ENCODE measurements around the gene PKHD1.

Gene PKHD1

DNA sequence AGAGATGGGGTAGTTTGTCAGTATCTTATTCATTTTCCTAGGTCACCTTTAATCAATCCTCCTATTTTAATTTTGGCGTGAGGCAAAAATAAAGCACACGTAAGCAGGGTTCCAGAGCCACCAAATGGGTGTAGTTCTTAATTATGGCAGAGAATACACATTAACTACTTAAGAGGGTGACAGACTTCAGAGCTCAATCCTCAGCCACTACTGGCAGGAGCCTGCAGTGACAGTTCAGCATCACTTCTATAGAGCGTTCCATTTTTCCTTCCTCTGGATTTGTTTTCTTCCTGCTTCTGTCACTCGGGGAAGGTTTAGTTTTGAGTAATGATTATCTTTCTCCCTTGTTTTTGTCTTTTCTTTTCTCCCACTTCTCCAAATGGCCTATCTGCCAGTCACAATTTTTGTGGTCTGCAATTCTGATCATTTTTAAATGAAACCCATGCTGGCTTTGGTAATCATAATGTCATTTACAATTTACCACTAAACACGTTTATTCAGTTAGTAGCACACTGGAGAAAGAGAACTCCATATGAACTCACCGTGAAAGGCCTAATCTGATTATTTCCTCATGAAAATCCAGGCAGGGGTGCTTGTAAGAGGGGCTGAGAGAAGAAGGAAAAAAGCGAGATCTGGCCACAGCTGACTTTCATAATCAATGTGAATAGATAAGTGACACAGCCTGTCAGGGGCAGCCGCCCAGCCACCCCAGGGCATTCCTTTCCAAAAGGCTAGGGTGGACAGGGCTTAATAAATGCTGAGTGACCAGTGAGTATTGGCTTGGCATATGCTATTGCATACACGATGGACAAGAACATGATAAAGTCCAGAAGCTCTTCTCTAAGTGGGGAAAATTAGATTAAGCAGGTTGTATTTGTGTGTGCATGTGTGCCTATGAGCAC, 412.1 kb downstream of the PKHD1 start:
- no peak for DNase-seq

DNA sequence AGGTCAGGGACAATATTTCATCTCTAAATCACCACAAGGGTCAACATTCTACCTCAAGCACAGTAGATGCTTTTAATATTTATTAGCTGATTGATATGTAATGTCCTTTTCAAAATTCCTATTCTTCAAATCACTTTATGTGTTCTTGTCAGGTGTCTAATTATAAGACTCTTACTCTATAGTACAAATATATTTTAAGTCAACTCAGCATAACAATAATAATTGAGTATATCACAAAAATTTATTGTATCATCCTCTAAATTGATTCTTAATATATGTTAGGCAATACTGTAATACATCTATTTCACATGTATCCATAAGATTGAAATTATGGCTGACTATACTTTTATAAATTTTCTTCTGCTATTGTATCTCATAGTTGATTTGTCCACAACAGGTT, 423.9 kb downstream of the PKHD1 start:
- DNase-seq, result no peak

- no peak for DNase-seq
Measured at GRCh38 chr6:51660767-51661166, 426.6 kb downstream of the PKHD1 start.

GRCh38 chr6:51657491-51657890, 429.9 kb downstream of the PKHD1 start:
- DNase-seq, result no peak

- no peak for DNase-seq
Measured at GRCh38 chr6:51655517-51655916, 431.9 kb downstream of the PKHD1 start.

DNA sequence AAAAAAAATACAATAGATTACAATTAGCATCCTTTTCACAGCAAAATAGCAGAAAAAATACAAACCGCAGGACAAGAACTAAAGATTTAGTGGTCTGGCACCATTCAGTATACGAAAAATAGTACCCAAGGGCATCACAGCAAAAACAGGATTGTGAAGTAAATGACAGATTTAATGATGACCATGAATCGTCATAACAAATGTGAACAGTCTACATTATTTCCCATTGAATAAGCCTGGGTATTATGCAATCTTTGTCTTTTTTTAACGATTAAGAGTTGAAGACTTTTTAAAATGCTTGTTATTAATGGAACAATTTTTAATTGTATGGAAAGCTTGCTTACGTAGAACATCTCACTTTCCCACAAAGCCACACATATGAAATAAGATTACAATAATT, 432.8 kb downstream of the PKHD1 start:
- no peak for DNase-seq

DNA sequence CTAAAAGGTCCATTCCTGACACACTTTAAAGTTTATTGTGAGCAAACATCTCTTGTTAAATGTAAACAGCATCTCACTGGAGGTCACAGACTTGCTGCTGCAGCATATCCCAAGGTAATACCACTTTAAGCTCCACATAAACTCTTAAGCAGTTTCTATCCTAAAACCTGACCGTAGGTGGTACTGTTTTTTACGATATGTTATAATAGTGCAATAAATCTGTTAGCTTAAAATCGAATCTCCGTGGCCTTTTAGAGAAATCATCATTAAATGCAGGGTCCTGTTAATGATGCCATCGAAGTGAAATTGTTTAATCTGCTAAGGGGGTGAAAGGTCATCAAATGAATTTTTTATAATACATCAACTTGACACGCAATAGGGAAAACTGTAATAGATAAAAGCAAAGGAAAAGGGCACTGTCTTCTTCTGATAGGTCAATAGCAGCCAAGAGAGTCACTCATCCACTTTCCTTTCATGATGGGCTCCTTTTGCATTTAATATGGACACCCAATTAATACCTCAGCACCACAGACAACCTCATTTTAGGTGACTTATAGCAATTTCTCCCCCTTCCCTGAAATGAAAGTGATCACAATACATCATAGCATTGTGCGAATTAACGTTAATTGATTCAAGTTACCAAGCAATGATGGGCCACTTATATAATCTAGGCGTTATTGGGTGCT, 436.1 kb downstream of the PKHD1 start:
- no peak for DNase-seq

GRCh38 chr6:51648774-51649173, 438.6 kb downstream of the PKHD1 start:
- no peak for DNase-seq

- DNase-seq, result no peak
Measured at GRCh38 chr6:51648236-51648635, 439.2 kb downstream of the PKHD1 start.

- DNase-seq, result no peak
Measured at GRCh38 chr6:51644426-51644825, 443.0 kb downstream of the PKHD1 start.

DNA sequence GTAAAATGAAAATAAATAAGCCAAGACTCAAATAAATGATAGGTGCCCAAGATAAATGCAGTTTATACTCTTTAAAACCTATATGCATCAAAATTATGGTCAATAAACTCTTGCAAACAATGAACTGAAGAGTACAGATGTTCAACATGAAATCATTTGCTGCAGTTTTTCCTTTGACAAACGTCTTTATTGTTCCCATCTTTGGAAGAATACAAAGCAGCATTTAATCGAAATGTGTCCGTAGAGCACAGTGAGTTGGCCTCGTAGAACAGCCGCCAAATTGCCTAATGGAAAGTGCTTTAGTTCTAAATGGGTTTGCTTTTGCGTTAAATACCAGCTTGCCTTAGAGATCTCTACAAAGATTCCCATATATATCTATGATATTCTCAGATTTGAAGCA, 447.4 kb downstream of the PKHD1 start:
- no peak for DNase-seq

DNA sequence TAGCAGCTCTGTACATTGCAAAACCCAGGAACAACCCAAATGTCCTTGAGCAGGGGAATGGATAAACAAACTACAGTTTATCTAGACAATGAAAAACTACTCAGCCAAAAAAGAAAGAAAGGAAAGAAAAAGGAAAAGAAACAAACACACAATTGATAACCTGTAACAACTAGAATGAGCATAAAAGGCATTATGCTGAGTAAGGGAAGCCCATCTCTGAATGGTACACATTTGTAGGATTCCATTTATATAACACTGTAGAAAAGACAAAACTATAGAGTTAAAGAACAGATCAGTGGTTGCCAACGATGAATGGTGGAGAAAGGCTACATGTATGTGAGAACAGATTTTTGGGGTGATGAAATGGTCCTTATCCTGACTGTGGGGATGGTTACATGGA, 454.0 kb downstream of the PKHD1 start:
- no peak for DNase-seq

DNA sequence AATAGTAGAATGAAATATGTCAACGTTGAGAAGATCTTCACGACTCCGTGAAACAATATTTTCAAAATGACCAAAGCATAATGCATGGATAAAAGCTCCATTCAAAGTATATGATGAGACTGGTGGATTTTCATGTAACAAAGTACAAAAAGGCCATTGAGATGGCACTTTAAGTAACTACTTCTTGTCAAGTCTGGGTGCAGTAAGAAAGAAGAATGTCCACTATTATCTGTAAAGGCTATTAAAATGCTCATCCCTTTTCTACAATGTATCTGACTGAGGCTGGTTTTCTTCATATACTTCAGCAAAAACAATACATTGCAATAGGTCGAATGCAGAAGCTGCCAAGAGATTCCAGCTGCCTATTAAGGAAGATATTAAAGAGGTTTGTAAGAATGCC, 457.4 kb downstream of the PKHD1 start:
- no peak for DNase-seq

DNA sequence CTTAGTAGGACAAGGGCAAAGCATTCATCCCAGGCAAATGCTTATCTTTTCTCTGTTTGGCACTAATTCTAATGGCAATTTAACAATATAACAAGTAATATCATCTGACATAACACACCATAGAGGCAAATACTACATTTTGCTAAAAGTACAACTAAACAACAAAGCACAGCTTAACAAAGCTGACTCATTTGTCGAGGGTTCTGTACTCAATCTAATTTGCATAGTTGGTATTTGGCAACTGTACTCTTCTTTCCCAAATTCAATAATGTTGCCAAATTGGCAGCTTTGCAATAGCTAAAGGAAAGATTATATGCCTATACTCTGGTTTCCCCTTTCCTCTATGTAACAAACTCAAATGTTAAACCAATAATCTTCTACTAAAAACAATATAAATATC, 461.0 kb downstream of the PKHD1 start:
- DNase-seq, result no peak

- DNase-seq, result no peak
Measured at GRCh38 chr6:51625566-51625965, 461.8 kb downstream of the PKHD1 start.

- DNase-seq, result no peak
Measured at GRCh38 chr6:51620971-51621370, 466.4 kb downstream of the PKHD1 start.

DNA sequence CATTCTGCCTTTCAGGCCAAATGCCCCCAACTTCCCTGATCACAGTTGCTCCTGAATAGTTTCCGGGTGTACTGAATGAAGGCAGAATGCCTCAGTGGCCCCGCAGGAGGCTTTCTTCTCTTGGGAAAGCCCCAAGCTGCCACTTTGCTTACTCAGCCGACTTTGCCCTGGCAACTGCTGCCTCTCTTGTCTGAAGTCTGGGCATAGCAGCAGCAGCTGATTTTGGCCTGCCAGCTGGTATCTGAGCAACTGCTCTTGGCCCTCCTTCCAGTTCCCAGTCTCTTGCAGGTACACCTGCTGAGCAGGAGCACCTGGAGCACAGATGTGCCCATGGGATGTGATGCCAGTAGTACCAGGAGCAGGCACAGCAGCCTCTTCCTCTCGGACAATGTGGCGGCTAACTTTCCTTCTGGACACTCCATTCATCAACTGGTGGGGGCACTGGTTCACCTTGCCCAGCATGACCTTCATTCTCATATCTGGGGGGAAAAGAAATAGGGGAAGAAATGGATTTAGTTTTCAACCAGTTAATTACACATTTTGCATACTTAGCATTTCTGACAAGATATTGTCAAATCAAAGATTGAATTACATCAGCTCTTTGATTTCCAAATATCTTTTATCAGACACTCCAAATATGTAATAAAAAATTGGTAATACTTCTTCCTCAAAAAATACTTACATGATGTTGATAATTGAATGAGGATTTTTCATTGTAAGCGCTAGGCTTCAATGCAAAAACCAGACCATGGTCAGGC, 468.2 kb downstream of the PKHD1 start:
- DNase-seq, result no peak

GRCh38 chr6:51618563-51618962, 468.9 kb downstream of the PKHD1 start:
- DNase-seq, result peak; percentile 3

GRCh38 chr6:51617751-51618150, 469.7 kb downstream of the PKHD1 start:
- DNase-seq, result no peak

GRCh38 chr6:51616243-51616642, 471.2 kb downstream of the PKHD1 start:
- no peak for DNase-seq

DNA sequence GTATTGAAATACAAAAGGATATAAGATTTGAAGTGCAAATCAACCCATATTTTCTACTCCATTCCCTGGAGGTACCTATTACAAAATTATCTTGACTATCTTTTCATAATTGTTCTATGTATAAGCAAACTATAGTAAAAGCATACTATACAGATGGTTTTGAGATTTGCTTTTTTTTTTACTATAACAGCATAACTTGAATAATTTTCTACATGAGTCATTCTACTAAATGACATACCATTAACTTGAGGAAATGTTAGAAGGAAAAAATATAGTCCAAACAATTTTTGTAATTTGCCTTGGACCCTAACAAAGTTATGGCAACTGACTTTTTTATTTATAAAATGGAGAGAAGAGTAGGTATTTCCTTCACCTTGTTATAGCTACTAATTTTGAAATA, 472.7 kb downstream of the PKHD1 start:
- peak; percentile 7 for DNase-seq

- DNase-seq, result no peak
Measured at GRCh38 chr6:51613558-51613957, 473.9 kb downstream of the PKHD1 start.

DNA sequence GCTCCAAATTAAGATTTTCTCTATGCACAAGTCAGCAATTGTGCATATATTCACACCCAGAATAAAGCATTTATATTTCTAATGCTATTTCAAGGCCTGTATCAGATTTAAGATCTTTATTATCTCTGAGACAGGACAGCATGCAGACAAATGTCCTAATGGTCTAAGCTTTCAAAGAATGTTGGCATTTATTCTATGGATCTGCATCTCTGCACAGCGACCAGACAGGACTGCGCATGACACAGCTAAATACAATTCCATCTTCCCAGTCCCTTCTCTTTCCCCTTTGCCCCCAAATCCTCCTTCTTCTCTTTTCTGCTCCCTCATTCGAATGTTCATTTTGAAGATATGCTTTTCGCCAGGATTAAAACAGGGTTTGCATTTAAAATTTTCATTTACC, 478.5 kb downstream of the PKHD1 start:
- peak; percentile 33 for DNase-seq

All from fibroblast of skin of back (primary cell).